Mesendoderm (in vitro differentiated cells): Measurements from ENCODE around the gene SAMD14.

Source experiments
- DNase-seq: peaks from one replicate; pipeline ENCODE4 v3.0.0; 2013
- H2AK5ac ChIP-seq: 2 replicates; pipeline ENCODE4 v1.6.1; 2013; ENCODE audit warnings: low read length, inconsistent platforms
- H2BK120ac ChIP-seq: 2 replicates; pipeline ENCODE4 v1.6.1; 2013; ENCODE audit warnings: low read depth, mild to moderate bottlenecking, low read length, moderate library complexity, mixed read lengths
- H2BK15ac ChIP-seq: replicated peaks from 2 replicates; pipeline ENCODE4 v1.6.1; 2013; ENCODE audit warnings: low read depth, mild to moderate bottlenecking, moderate library complexity
- H2BK5ac ChIP-seq: 2 replicates; pipeline ENCODE4 v1.6.1; 2013; ENCODE audit warnings: low read length, inconsistent platforms
- H3K18ac ChIP-seq: 2 replicates; pipeline ENCODE4 v1.6.1; 2013; ENCODE audit warnings: mild to moderate bottlenecking, low read length, mixed read lengths
- H3K23ac ChIP-seq: one replicate; pipeline ENCODE4 v1.6.1; 2013; ENCODE audit warnings: low read length
- H3K27ac ChIP-seq: 2 replicates; pipeline ENCODE4 v1.5.1; 2013; ENCODE audit warnings: low read depth, mild to moderate bottlenecking, inconsistent platforms, low read length, moderate library complexity
- H3K27me3 ChIP-seq: 2 replicates; pipeline ENCODE4 v1.6.1; 2013; ENCODE audit warnings: low read length, control low read depth, mild to moderate bottlenecking, inconsistent platforms; ENCODE audit not compliant: insufficient read depth, poor library complexity
- H3K36me3 ChIP-seq: 2 replicates; pipeline ENCODE4 v1.6.1; 2013; ENCODE audit warnings: low read length, inconsistent platforms; ENCODE audit not compliant: control insufficient read depth, insufficient read depth
- H3K4ac ChIP-seq: one replicate; pipeline ENCODE4 v1.6.1; 2013; ENCODE audit warnings: low read depth, mild to moderate bottlenecking, low read length, moderate library complexity
- H3K4me1 ChIP-seq: 2 replicates; pipeline ENCODE4 v1.6.1; 2013; ENCODE audit warnings: low read depth, low read length, inconsistent platforms; ENCODE audit not compliant: control insufficient read depth
- H3K4me2 ChIP-seq: 2 replicates; pipeline ENCODE4 v1.6.1; 2013; ENCODE audit warnings: low read length
- H3K4me3 ChIP-seq: 2 replicates; pipeline ENCODE4 v1.5.1; 2013; ENCODE audit warnings: mild to moderate bottlenecking, low read length
- H3K56ac ChIP-seq: one replicate; pipeline ENCODE4 v1.6.1; 2013; ENCODE audit warnings: low read length
- H3K79me1 ChIP-seq: 2 replicates; pipeline ENCODE4 v1.6.1; 2013; ENCODE audit warnings: low read length, inconsistent platforms
- H3K79me2 ChIP-seq: 2 replicates; pipeline ENCODE4 v1.6.1; 2013; ENCODE audit warnings: mild to moderate bottlenecking, low read length; ENCODE audit not compliant: control insufficient read depth, insufficient read depth
- H3K9ac ChIP-seq: 2 replicates; pipeline ENCODE4 v1.6.1; 2013; ENCODE audit warnings: low read length, inconsistent platforms
- H4K5ac ChIP-seq: one replicate; pipeline ENCODE4 v1.6.1; 2013; ENCODE audit warnings: low read length
- H4K8ac ChIP-seq: one replicate; pipeline ENCODE4 v1.6.1; 2013; ENCODE audit warnings: low read depth, mild to moderate bottlenecking, control low read depth, low read length, moderate library complexity
- WGBS: extraction: QIAGEN DNeasy Blood & Tissue Kit; methylation state at CpG from one replicate; pipeline ENCODE4 v1.1.7; 2013; ENCODE audit warnings: low lambda C conversion rate, missing lambda C conversion rate; ENCODE audit not compliant: insufficient coverage; ENCODE audit errors: extremely low coverage; 5-methylcytosine and 5-hydroxymethylcytosine counted together

Gene SAMD14

DNA sequence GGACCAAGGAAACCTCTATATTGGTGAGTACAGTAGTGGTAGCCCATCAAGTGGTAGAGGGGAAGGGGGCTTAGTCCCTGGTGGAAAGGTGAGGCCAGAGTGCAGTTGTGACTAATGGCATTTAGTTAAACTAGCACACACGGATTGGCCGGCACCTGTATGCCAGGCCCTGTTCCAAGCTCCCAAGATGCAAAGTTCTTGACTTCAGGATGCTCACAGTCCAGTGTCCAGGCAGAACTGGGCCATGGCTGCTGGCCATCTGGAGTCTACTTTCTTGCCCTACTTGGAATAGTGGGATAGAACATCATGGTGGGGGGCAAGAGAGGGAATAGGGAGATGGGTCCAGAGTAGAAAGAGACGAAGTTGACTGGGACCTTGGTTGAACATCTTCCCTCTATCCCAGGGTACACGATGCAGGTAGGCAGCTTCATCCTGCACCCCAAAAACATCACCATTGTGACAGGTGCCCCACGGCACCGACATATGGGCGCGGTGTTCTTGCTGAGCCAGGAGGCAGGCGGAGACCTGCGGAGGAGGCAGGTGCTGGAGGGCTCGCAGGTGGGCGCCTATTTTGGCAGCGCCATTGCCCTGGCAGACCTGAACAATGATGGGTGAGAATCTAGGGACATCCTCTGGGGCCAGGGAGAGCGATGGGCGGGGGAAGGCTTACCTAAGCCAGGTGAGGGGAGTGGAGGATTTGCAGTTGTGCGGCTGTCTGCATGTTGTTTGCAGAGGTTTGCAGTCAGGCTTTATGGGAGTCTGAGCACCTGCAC is 58.9 kb downstream of the SAMD14 start:
- Histone ChIP-seq H3K27me3 (no peaks in the 10 kb centered on the region), H3K79me1 (no peaks in the 10 kb centered on the region), H3K79me2 (no peaks in the 10 kb centered on the region), H4K8ac (no peak overlapping the region), H3K4me3 (no peak overlapping the region), H3K4me2 (no peak overlapping the region), H3K4me1 (no peaks in the 10 kb centered on the region), H3K18ac (no peak overlapping the region), H3K4ac (no peak overlapping the region), H4K5ac (no peak overlapping the region), H3K36me3 (no peaks in the 10 kb centered on the region), H3K27ac (no peak overlapping the region), H2BK120ac (no peak overlapping the region), H2BK15ac (no peak overlapping the region), H3K9ac (no peak overlapping the region), H3K56ac (no peak overlapping the region), H3K23ac (no peak overlapping the region), H2AK5ac (no peak overlapping the region), H2BK5ac (no peak overlapping the region)
- no peak for DNase-seq
- no CpG with 5 or more reads among the region's 16 CpGs for WGBS

DNA sequence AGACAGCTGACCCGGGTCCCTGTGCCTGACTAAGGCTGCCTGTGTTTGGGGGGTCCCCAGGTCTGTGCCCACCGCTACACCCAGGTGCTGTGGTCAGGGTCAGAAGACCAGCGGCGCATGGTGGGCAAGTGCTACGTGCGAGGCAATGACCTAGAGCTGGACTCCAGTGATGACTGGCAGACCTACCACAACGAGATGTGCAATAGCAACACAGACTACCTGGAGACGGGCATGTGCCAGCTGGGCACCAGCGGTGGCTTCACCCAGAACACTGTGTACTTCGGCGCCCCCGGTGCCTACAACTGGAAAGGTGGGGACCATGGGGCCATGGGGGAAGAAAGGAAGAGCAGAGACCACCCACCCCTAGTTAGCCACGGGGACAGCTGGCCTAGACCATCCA is 62.0 kb downstream of the SAMD14 start:
- no peak for DNase-seq
- Histone ChIP-seq H3K4ac (no peak overlapping the region), H3K18ac (no peak overlapping the region), H2BK120ac (no peak overlapping the region), H3K56ac (no peak overlapping the region), H3K9ac (no peak overlapping the region), H4K5ac (no peak overlapping the region), H3K36me3 (no peaks in the 10 kb centered on the region), H3K4me1 (no peaks in the 10 kb centered on the region), H3K79me2 (no peaks in the 10 kb centered on the region), H4K8ac (no peak overlapping the region), H3K79me1 (no peaks in the 10 kb centered on the region), H3K4me2 (no peak overlapping the region), H3K27ac (no peak overlapping the region), H3K4me3 (no peak overlapping the region), H3K23ac (no peak overlapping the region), H3K27me3 (no peaks in the 10 kb centered on the region), H2AK5ac (no peak overlapping the region), H2BK15ac (no peak overlapping the region), H2BK5ac (no peak overlapping the region)
- WGBS: no CpG with 5 or more reads among the region's 13 CpGs

- H2BK120ac ChIP-seq: no peak overlapping the region
- H3K23ac ChIP-seq: no peak overlapping the region
- no peak overlapping the region for H4K8ac ChIP-seq
- H3K27me3 ChIP-seq: no peaks in the 10 kb centered on the region
- H2BK5ac ChIP-seq: no peak overlapping the region
- no peak overlapping the region for H3K56ac ChIP-seq
- no peak overlapping the region for H2AK5ac ChIP-seq
- WGBS: no CpG with 5 or more reads among the region's 2 CpGs
- no peak for DNase-seq
- H4K5ac ChIP-seq: no peak overlapping the region
- H3K79me2 ChIP-seq: no peaks in the 10 kb centered on the region
- no peak overlapping the region for H3K4me2 ChIP-seq
- no peak overlapping the region for H3K18ac ChIP-seq
- no peaks in the 10 kb centered on the region for H3K4me1 ChIP-seq
- H3K79me1 ChIP-seq: no peaks in the 10 kb centered on the region
- H3K4ac ChIP-seq: no peak overlapping the region
- H2BK15ac ChIP-seq: no peak overlapping the region
- H3K36me3 ChIP-seq: no peaks in the 10 kb centered on the region
- H3K9ac ChIP-seq: no peak overlapping the region
- H3K4me3 ChIP-seq: no peak overlapping the region
- no peak overlapping the region for H3K27ac ChIP-seq
These were observed 63.0 kb downstream of the SAMD14 start for GRCh38 chr17:50066995-50067394.

- Histone ChIP-seq H2BK5ac (no peak overlapping the region), H3K4me3 (no peak overlapping the region), H3K23ac (no peak overlapping the region), H3K79me1 (no peaks in the 10 kb centered on the region), H2AK5ac (no peak overlapping the region), H3K27ac (peak overlapping the region; percentile 5), H3K18ac (no peak overlapping the region), H3K9ac (no peak overlapping the region), H3K4ac (no peak overlapping the region), H3K4me2 (no peak overlapping the region), H3K36me3 (no peaks in the 10 kb centered on the region), H4K8ac (no peak overlapping the region), H4K5ac (no peak overlapping the region), H3K27me3 (no peaks in the 10 kb centered on the region), H3K56ac (no peak overlapping the region), H3K4me1 (no peaks in the 10 kb centered on the region), H2BK120ac (no peak overlapping the region), H2BK15ac (no peak overlapping the region), H3K79me2 (no peaks in the 10 kb centered on the region)
- no CpG with 5 or more reads among the region's 3 CpGs for WGBS
- no peak for DNase-seq
These were observed 64.9 kb downstream of the SAMD14 start for GRCh38 chr17:50065056-50065455.

DNA sequence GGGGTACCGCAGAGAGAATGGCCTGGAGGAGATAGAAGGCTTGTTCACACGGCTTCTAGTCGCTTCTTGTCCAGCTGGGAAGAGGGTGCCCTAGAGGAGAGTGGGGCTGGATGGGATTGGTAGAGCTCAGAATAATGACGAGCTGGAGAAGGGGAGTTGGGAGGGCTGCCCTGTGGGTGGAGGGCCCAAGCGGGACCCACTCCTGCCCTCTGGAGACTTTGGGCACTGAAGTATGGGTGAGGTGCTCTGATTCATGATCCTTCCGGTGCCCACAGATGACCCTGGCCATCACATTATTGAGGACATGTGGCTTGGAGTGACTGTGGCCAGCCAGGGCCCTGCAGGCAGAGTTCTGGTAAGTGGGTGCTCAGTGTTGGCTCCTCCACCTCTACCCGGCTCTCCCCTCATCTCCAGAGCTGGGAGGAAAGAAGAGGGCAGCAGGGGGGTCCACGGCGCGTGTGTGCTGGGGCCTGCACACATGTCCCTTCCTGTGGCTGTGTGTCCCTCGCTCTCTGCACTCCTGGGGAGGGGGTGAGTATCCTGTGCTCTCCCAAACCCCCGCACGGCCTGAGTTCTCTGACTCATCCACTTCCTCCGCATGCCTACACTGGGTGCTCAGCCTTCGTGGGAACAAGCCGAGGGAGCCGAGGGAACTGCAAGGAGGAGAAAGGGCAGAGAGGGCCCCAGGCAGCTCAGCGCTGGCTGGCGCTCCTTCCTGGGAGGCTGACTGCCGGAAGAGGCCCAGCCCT is 65.5 kb downstream of the SAMD14 start:
- H3K56ac ChIP-seq: peak overlapping the region; percentile 37
- no peaks in the 10 kb centered on the region for H3K4me1 ChIP-seq
- no peak overlapping the region for H2BK5ac ChIP-seq
- no peak overlapping the region for H3K4me2 ChIP-seq
- H3K9ac ChIP-seq: no peak overlapping the region
- peak overlapping the region; percentile 5 for H3K27ac ChIP-seq
- H3K36me3 ChIP-seq: no peaks in the 10 kb centered on the region
- no peaks in the 10 kb centered on the region for H3K27me3 ChIP-seq
- no peak overlapping the region for H3K4ac ChIP-seq
- no peaks in the 10 kb centered on the region for H3K79me1 ChIP-seq
- no peaks in the 10 kb centered on the region for H3K79me2 ChIP-seq
- H2AK5ac ChIP-seq: no peak overlapping the region
- WGBS: no CpG with 5 or more reads among the region's 20 CpGs
- H4K5ac ChIP-seq: no peak overlapping the region
- DNase-seq: peak; percentile 73
- no peak overlapping the region for H3K4me3 ChIP-seq
- no peak overlapping the region for H4K8ac ChIP-seq
- peak overlapping the region; percentile 2 for H3K18ac ChIP-seq
- H2BK15ac ChIP-seq: no peak overlapping the region
- H2BK120ac ChIP-seq: no peak overlapping the region
- no peak overlapping the region for H3K23ac ChIP-seq
